ENCODE measurements around the gene TGFB2. TPM values are rescaled to one million over a fixed set of nuclear protein-coding genes. Genes with fewer than 3 reads are reported as not detected.

The TGFB2 gene
- total and polyA plus RNA-seq, 7 donors: 0.23 to 11.8 (median 6.3) TPM

GRCh38 chr1:218299416-218299815, 45.7 kb upstream of the TGFB2 start:
- intact Hi-C loops (cut with DNase I): no loop called here
- no peak for TF ChIP-seq POLR2AphosphoS5 (IDR thresholded peaks at IDR 0.05)
- TF ChIP-seq CTCF (IDR thresholded peaks at IDR 0.05): no peak
- Histone ChIP-seq H3K27me3 (no peaks in the 10 kb centered on the region), H3K36me3 (peaks cover 0 to 21% (median 0%) of the 10 kb centered on the region in 4 donors), H3K9me3 (no peaks in the 10 kb centered on the region), H3K4me3 (no peak overlapping the region), H3K4me1 (no peaks in the 10 kb centered on the region), H3K27ac (no peak overlapping the region)
- no peak for DNase-seq
- WGBS, 2 donors: 59 to 77% methylated on average over 2 of the region's 2 CpGs

- Histone ChIP-seq H3K27me3 (no peaks in the 10 kb centered on the region), H3K4me1 (no peaks in the 10 kb centered on the region), H3K27ac (no peak overlapping the region), H3K36me3 (peaks cover 0 to 34% (median 0%) of the 10 kb centered on the region in 4 donors), H3K9me3 (no peaks in the 10 kb centered on the region), H3K4me3 (no peak overlapping the region)
- intact Hi-C loops (cut with DNase I): no loop called here
- TF ChIP-seq EP300 (IDR thresholded peaks at IDR 0.05) (no peak), POLR2AphosphoS5 (IDR thresholded peaks at IDR 0.05) (no peak), CTCF (IDR thresholded peaks at IDR 0.05) (no peak), POLR2A (IDR thresholded peaks at IDR 0.05) (no peak)
- 93 to 94% methylated on average over 1 of the region's 1 CpG for WGBS, 2 donors
- DNase-seq: no peak
These were observed 43.9 kb upstream of the TGFB2 start for GRCh38 chr1:218301217-218301616.

GRCh38 chr1:218302155-218302554, 43.0 kb upstream of the TGFB2 start:
- no peak overlapping the region for H3K4me3 ChIP-seq
- H3K4me1 ChIP-seq: no peaks in the 10 kb centered on the region
- no peaks in the 10 kb centered on the region for H3K27me3 ChIP-seq
- TF ChIP-seq CTCF (IDR thresholded peaks at IDR 0.05) (no peak), POLR2AphosphoS5 (IDR thresholded peaks at IDR 0.05) (no peak), POLR2A (IDR thresholded peaks at IDR 0.05) (no peak), EP300 (IDR thresholded peaks at IDR 0.05) (no peak)
- WGBS, 2 donors: 93 to 95% methylated on average over 3 of the region's 3 CpGs
- peaks cover 0 to 38% (median 0%) of the 10 kb centered on the region in 4 donors for H3K36me3 ChIP-seq
- no peak for DNase-seq
- intact Hi-C loops (cut with DNase I): no loop called here
- H3K9me3 ChIP-seq: no peaks in the 10 kb centered on the region
- H3K27ac ChIP-seq: no peak overlapping the region

- TF ChIP-seq POLR2A (IDR thresholded peaks at IDR 0.05): no peak
- no peaks in the 10 kb centered on the region for H3K4me1 ChIP-seq
- intact Hi-C loops (cut with DNase I): no loop called here
- no peak overlapping the region for H3K27ac ChIP-seq
- H3K27me3 ChIP-seq: no peaks in the 10 kb centered on the region
- no peaks in the 10 kb centered on the region for H3K9me3 ChIP-seq
- DNase-seq: no peak
- H3K4me3 ChIP-seq: no peak overlapping the region
- H3K36me3 ChIP-seq: peaks cover 0 to 45% (median 0%) of the 10 kb centered on the region in 4 donors
These were observed 41.8 kb upstream of the TGFB2 start for GRCh38 chr1:218303176-218303879.

GRCh38 chr1:218304281-218305039, 40.7 kb upstream of the TGFB2 start:
- H3K27ac ChIP-seq: no peak overlapping the region
- H3K4me1 ChIP-seq: no peaks in the 10 kb centered on the region
- 66 to 85% methylated on average over 8 of the region's 8 CpGs for WGBS, 2 donors
- intact Hi-C loops (cut with DNase I): no loop called here
- no peaks in the 10 kb centered on the region for H3K27me3 ChIP-seq
- H3K4me3 ChIP-seq: no peak overlapping the region
- TF ChIP-seq EP300 (IDR thresholded peaks at IDR 0.05) (no peak), CTCF (IDR thresholded peaks at IDR 0.05) (no peak), POLR2A (IDR thresholded peaks at IDR 0.05) (no peak), POLR2AphosphoS5 (IDR thresholded peaks at IDR 0.05) (no peak)
- peaks cover 0 to 53% (median 0%) of the 10 kb centered on the region in 4 donors for H3K36me3 ChIP-seq
- H3K9me3 ChIP-seq: no peaks in the 10 kb centered on the region
- no peak for DNase-seq

Measured in sigmoid colon (tissue), 7 donors.